HG03469 (cell line): ENCODE results near the gene LRP8.

Experiments used
- ATAC-seq: cut with Tn5 transposase; IDR thresholded peaks from one replicate; pipeline ENCODE4 v1.9.1; 2021; ENCODE audit warnings: mild to moderate bottlenecking, moderate library complexity, moderate number of reproducible peaks; ENCODE audit not compliant: unreplicated experiment

LRP8 gene

GRCh38 chr1:53307037-53307436 is 20.8 kb downstream of the LRP8 start:
- no peak for ATAC-seq

- no peak for ATAC-seq
These were observed 21.7 kb downstream of the LRP8 start for GRCh38 chr1:53306168-53306567.

DNA sequence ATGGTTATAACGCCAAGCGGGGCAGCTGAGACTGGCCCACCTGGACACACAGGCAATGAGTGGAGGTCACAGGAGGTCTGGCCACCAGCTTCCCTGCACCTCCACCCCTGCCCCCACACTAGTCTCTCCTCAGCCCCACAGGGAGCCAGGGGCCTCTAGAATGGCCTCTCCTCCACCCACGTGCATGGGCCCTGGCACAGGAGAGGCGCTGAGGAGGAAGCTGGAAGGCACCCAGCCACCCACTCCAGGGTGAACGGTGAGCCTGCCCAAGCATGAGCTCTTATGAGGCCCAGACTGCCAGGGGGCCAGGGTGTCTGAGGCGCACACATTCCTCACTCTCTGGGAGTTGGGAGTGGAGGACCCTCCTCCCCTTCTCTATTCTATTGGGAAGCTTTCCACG is 22.2 kb downstream of the LRP8 start:
- ATAC-seq: no peak

DNA sequence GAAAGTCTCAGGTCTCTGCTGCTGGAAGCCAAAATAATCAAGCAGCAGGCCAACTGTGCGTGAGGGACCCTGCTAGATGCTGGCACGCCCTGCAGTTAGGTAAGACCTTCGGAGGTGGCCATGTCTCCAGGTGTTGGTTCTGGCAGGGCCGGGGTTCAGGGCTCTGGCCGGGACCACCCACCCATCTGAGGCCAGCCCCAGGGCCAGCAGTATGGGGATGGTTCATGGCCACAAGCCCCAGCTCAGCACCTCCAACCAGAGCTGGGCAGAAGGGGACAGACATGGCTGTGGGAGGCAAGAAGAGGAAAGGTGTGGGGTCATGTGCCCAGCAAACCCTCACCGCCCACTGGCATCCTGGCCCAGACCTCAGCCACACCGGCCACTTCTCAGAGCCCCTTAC is 23.3 kb downstream of the LRP8 start:
- ATAC-seq: no peak

DNA sequence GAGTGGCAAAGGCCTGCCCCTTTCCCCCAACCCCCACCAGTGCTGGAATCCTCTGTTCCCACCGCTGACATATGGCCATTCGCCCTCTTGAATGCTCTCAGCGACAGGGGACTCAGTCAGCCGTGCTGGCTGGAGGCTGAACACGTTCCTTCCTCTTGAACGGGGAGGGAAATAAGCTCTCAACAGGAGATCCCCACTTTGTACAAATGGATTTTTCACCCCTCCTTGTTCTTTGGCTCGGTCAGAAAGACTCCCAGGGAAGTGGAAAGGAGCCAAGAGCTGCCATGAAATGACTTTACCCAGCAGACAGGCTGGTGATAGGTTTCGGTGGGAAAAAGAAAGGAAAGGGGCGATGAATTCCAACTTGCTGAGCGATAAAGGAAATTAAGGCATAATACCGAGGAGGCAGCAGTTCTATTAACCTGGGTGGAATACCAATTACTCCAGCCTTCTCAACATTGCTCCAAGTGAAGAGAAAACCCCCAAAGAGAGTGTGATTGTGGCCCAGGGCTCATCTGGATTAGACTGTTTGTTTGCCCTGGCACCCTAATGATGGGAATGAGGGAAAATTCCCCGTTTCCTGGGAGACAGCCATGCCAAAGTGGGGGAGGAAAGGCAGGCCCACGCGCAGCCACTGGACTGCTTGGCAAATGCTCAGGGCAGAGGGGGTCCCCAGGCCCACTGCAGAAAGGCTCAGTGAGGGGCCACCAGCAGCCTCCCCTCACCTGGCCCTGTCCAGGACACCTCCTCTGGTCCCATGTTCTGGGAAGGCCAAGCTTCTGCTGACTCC is 23.9 kb downstream of the LRP8 start:
- ATAC-seq: no peak

DNA sequence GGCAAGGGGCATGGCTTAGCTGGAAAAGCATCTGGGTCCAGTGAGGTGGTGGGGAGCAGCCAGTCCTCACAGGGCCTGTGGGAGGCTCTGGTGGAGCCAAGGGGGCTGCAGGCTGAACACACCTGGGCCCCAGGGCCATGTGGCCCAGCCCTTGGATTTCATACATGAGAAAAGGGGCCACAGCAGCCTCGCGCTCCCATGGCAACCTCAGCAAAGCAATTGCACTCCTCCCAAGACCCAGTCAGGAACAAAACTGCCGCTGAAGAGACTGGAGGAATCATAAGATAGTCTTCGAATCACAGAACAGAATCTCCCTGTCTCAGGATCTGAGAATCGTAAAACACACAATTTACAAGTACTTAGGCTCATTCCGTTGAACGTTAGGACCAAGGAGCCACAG is 24.6 kb downstream of the LRP8 start:
- no peak for ATAC-seq

DNA sequence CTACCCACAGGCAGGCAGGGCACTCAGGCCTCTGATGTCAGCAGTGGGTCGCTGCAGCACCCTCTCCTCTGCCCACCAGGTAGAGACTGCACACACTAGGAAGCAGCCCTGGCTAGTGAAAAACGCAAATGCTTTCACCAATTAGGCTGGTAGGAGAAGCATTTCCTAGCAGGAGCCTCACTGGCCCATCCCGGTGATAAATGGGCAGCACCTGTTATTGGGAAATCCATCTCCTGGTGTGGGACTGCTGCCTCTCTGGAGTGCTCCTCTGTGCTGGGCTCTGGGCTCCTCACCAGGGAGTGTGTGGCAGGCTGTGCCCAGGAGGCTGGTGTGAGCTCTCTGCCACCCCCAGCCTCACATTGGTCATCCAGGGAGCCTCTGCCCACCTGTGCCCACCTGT is 28.6 kb downstream of the LRP8 start:
- no peak for ATAC-seq

- no peak for ATAC-seq
These were observed 29.7 kb downstream of the LRP8 start for GRCh38 chr1:53298045-53298637.

- no peak for ATAC-seq
These were observed 30.7 kb downstream of the LRP8 start for GRCh38 chr1:53297195-53297594.

DNA sequence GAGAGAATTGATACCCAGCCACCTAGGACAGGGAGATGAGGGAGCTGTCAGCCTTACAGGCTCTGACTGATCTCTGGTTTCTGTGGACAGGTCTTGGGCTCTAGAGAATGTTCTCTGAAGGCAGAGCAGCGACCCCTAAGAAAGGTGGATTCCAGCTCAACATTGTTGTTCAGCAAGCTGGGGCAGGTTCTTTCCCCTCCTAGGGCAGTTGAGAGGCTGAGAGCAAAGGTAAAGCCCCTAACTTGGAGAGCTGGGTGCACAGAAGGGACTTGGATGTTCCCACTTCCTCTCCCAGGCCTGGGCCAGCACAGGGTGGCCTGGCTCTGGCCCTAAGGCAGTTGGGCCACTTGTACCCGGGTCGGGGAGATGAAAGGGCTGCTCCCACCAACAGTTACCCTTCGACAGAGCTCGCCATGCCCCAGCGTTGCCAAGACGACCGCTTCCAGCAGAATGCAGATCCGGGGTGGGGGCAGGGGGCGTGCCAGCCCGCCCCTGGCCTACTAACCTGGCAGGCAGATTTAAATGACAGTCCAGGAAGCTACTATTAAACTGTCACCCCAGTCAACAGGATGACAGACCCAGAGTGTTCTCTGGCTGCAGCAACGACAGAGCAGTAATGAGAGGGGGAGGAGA is 31.6 kb downstream of the LRP8 start:
- ATAC-seq: no peak

- no peak for ATAC-seq
These were observed 32.1 kb downstream of the LRP8 start for GRCh38 chr1:53295726-53296116.

DNA sequence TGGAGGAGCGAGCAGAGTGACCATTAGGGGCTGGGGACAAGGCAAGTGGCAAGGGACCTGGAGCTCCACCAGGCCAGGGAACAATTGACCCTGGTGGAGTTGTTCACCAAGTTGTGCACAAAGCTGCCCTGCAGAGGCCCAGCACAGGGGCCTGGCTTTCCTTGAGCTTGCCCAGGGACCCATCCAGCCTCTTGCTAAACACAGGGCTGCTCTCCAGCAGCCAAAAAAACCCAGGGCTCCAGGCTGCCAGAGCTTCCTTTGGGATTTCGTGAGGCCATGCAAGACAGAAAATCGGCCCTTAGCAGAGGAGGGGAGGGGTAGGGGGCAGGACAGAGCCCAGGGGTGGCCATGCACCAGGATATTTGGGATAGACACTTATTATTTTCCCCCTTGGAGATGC is 32.6 kb downstream of the LRP8 start:
- no peak for ATAC-seq

DNA sequence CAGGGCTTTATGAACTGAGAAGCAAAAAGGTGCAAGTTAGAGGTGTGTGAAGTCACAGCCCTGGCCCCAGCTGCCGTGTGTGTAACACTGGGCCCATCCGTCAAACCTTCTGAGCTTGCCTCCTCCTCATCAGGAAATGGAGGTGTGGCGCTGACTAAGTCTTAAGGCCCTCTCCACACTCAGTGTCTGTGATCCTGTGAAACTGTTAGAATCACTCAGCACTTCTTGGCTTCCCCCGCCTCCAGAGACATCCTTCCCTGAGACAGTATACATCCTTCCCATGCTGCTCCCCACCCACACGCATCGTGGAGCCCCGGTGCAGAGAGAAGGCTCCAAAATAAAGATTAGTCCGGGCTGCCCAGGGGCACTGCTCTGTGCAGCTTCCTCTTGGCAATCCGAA is 33.3 kb downstream of the LRP8 start:
- no peak for ATAC-seq

DNA sequence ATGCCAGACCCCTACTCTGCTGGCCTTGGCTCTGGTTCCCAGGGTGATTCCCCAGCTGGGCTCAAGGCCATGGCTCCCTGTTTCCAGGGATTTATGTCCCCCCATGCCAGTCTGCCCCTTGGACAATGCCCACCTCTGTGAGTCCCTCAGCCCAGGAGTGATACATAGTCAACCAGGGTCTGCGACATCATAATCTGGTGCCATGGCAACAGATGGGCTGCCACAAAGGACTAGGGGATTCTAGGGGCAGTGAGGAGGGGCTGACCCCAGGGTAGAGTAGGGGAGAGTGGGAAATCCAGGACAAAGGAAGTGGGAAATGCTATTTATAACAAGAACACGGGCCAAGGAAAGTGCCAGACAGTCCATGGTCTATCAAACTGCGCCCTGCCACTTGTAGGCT is 33.8 kb downstream of the LRP8 start:
- no peak for ATAC-seq

- ATAC-seq: no peak
These were observed 34.7 kb downstream of the LRP8 start for GRCh38 chr1:53293123-53293522.

- no peak for ATAC-seq
These were observed 35.2 kb downstream of the LRP8 start for GRCh38 chr1:53292690-53293089.

- ATAC-seq: no peak
These were observed 36.3 kb downstream of the LRP8 start for GRCh38 chr1:53291574-53291973.

DNA sequence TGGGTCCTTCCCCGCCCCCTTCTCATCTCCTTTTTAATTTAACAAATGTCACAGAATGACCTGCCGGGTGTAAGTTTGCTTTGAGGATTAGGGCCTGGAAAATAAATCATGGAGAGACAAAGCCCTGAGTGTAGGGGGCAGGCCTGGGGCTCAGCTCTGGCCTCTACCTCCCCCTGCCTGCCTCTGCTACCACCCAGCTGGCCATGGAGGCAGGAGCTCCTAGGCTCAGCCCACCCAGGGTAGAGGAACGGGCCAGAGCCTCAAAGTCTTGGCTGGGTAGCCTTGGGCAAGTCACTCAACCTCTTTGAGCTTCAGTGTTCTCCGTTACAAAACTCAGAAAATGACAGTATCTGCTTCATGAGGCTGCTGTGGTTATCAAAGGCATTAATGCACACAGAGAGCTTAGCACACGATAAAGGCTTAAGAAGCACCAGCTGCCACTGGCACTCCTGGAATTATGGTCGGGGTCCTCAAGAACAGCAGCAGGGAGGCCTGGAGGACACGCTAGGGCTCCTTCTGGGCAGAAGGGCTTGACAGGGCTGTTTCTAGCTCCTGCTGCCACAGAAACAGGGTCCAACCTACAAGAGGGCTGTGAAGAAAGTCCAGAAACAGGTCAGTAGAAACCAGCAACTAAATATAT is 39.0 kb downstream of the LRP8 start:
- ATAC-seq: no peak

DNA sequence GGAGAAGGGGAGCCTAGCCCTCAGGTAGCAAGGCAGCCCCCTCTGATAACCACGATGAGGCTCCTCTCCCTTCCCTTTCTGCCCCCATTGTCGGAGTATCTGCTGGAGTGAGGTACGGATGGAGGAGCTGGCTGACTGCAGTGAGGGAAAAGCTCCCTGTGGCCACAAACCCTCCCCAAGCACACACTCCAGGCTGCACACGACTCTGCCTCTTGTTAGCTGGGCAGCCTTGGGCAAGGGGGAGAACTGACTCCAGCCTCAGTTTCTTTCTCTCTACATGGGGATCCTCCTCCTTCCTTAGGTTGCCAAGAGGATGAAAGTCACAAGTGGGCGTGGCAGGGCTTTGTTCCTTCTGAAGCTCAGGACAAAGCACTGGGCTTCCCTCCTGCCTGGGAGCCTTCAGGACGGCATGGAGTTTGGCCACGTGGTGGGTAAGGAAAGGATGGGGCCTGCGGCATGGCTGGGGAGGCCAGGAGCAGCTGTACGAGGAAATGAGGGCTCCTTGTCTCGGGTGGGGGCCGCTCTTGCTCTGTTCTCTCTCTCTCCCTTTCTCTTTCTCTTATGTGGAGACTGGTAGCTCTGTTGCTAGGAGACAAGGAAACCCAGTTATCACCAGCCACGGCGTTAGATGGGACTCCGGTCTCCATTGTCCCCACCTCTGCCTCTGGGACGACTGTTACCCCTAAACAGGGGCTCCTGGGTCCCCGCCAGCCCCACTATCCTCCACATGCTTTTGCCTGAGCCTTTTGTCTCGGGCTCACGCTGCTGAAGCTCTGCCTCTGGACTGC is 39.7 kb downstream of the LRP8 start:
- ATAC-seq: no peak

GRCh38 chr1:53286955-53287354 is 40.9 kb downstream of the LRP8 start:
- no peak for ATAC-seq
